ENCODE data around the gene ENOX1.

Gene ENOX1

DNA sequence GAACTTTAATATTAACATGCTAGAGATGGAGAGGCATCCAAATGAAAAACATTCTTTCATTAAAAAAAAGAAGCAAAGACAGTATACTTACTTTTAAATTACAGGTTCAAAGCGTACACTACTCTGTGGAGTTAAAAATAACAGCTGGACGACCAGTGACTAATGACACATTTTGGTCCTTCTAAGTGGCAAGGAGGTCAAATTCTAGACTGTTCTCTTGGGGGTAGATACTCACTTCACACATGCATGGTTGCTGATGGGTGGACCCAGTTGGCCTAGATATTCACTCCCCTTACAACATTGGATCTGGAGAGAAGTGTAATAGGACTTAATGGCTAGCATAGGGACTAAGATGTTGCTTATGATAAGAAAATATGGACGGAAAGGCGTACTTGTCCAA is 461.1 kb downstream of the ENOX1 start:
- no peak for ATAC-seq
- TF ChIP-seq CSDC2 (CRISPR knock-in tag; IDR thresholded peaks at IDR 0.05) (no peak), RARB (CRISPR knock-in tag; IDR thresholded peaks at IDR 0.05) (no peak), SNAI2 (CRISPR knock-in tag; IDR thresholded peaks at IDR 0.05) (no peak), BACH2 (CRISPR knock-in tag; IDR thresholded peaks at IDR 0.05; ENCODE audit: borderline replicate concordance) (no peak), TOX (CRISPR knock-in tag; IDR thresholded peaks at IDR 0.05; ENCODE audit: borderline replicate concordance) (no peak), PATZ1 (CRISPR knock-in tag; IDR thresholded peaks at IDR 0.05; ENCODE audit: borderline replicate concordance) (no peak), ISL1 (CRISPR knock-in tag; IDR thresholded peaks at IDR 0.05) (no peak), TCF4 (CRISPR knock-in tag; IDR thresholded peaks at IDR 0.05; ENCODE audit: borderline replicate concordance) (no peak)
- TF ChIP-seq, protein P1, sequence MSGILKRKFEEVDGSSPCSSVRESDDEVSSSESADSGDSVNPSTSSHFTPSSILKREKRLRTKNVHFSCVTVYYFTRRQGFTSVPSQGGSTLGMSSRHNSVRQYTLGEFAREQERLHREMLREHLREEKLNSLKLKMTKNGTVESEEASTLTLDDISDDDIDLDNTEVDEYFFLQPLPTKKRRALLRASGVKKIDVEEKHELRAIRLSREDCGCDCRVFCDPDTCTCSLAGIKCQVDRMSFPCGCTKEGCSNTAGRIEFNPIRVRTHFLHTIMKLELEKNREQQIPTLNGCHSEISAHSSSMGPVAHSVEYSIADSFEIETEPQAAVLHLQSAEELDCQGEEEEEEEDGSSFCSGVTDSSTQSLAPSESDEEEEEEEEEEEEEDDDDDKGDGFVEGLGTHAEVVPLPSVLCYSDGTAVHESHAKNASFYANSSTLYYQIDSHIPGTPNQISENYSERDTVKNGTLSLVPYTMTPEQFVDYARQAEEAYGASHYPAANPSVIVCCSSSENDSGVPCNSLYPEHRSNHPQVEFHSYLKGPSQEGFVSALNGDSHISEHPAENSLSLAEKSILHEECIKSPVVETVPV (CRISPR knock-in tag; IDR thresholded peaks at IDR 0.05): no peak

DNA sequence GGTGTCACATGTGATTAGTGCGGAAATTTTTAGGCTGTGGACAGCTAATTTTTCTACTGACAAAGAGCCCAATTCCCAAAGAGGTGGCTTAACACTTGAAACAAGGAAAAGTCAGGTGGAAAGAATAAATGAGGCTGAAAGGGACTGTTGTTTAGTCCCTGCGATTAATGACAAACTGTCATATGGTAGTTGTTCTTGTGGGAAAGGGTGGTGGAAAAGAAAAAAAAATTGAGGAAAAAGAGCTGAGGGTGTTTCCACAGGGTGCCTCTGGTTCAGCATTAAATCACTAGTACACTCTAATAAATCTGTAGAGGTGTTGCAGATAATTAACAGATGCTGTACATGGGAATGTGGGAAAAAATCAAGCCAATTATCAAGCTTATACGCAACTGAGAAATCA is 462.6 kb downstream of the ENOX1 start:
- TF ChIP-seq SNAI2 (CRISPR knock-in tag; IDR thresholded peaks at IDR 0.05) (no peak), ARNTL (CRISPR knock-in tag; IDR thresholded peaks at IDR 0.05; ENCODE audit: borderline replicate concordance, low read depth) (no peak), RARB (CRISPR knock-in tag; IDR thresholded peaks at IDR 0.05) (no peak), TOX (CRISPR knock-in tag; IDR thresholded peaks at IDR 0.05; ENCODE audit: borderline replicate concordance) (no peak), ESRRG (CRISPR knock-in tag; IDR thresholded peaks at IDR 0.05) (no peak), BACH2 (CRISPR knock-in tag; IDR thresholded peaks at IDR 0.05; ENCODE audit: borderline replicate concordance) (no peak), ZNF8 (CRISPR knock-in tag; IDR thresholded peaks at IDR 0.05) (no peak), CREB5 (CRISPR knock-in tag; IDR thresholded peaks at IDR 0.05; ENCODE audit: low read depth) (no peak), ZNF565 (CRISPR knock-in tag; conservative IDR thresholded peaks at IDR 0.05; ENCODE audit: low read depth) (no peak), OSR1 (CRISPR knock-in tag; IDR thresholded peaks at IDR 0.05) (no peak), ISL1 (CRISPR knock-in tag; IDR thresholded peaks at IDR 0.05) (no peak), ZFP30 (CRISPR knock-in tag; IDR thresholded peaks at IDR 0.05) (no peak), ZNF70 (CRISPR knock-in tag; IDR thresholded peaks at IDR 0.05) (no peak), ZFP3 (CRISPR knock-in tag; IDR thresholded peaks at IDR 0.05) (no peak), PATZ1 (CRISPR knock-in tag; IDR thresholded peaks at IDR 0.05; ENCODE audit: borderline replicate concordance) (no peak), PPARA (CRISPR knock-in tag; IDR thresholded peaks at IDR 0.05; ENCODE audit: borderline replicate concordance) (no peak), CSDC2 (CRISPR knock-in tag; IDR thresholded peaks at IDR 0.05) (no peak), ZC3H10 (CRISPR knock-in tag; IDR thresholded peaks at IDR 0.05) (no peak)
- TF ChIP-seq, protein P1 (CRISPR knock-in tag; IDR thresholded peaks at IDR 0.05): no peak
- TF ChIP-seq, protein P2, sequence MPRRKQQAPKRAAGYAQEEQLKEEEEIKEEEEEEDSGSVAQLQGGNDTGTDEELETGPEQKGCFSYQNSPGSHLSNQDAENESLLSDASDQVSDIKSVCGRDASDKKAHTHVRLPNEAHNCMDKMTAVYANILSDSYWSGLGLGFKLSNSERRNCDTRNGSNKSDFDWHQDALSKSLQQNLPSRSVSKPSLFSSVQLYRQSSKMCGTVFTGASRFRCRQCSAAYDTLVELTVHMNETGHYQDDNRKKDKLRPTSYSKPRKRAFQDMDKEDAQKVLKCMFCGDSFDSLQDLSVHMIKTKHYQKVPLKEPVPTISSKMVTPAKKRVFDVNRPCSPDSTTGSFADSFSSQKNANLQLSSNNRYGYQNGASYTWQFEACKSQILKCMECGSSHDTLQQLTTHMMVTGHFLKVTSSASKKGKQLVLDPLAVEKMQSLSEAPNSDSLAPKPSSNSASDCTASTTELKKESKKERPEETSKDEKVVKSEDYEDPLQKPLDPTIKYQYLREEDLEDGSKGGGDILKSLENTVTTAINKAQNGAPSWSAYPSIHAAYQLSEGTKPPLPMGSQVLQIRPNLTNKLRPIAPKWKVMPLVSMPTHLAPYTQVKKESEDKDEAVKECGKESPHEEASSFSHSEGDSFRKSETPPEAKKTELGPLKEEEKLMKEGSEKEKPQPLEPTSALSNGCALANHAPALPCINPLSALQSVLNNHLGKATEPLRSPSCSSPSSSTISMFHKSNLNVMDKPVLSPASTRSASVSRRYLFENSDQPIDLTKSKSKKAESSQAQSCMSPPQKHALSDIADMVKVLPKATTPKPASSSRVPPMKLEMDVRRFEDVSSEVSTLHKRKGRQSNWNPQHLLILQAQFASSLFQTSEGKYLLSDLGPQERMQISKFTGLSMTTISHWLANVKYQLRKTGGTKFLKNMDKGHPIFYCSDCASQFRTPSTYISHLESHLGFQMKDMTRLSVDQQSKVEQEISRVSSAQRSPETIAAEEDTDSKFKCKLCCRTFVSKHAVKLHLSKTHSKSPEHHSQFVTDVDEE (CRISPR knock-in tag; IDR thresholded peaks at IDR 0.05): no peak
- ATAC-seq: no peak
